GM03348 (cell line): ENCODE data around the gene LOXL4.

Experiments used
- DNase-seq: peaks from one replicate; pipeline ENCODE4 v3.0.0; 2012; ENCODE audit warnings: low spot score

Gene LOXL4

GRCh38 chr10:98295401-98295811 is 27.4 kb upstream of the LOXL4 start:
- peak; percentile 54 for DNase-seq

- DNase-seq, result no peak
Measured at GRCh38 chr10:98294270-98294627, 26.3 kb upstream of the LOXL4 start.

GRCh38 chr10:98293550-98294269 is 25.7 kb upstream of the LOXL4 start:
- DNase-seq, result peak; percentile 61

- DNase-seq, result no peak
Measured at GRCh38 chr10:98292971-98293370, 25.0 kb upstream of the LOXL4 start.

- DNase-seq, result no peak
Measured at GRCh38 chr10:98289802-98290209, 21.8 kb upstream of the LOXL4 start.

GRCh38 chr10:98287321-98287720 is 19.3 kb upstream of the LOXL4 start:
- no peak for DNase-seq

- DNase-seq, result no peak
Measured at GRCh38 chr10:98286419-98286818, 18.4 kb upstream of the LOXL4 start.

- DNase-seq, result no peak
Measured at GRCh38 chr10:98285416-98285815, 17.4 kb upstream of the LOXL4 start.

- DNase-seq, result no peak
Measured at GRCh38 chr10:98276311-98276710, 8.3 kb upstream of the LOXL4 start.

- no peak for DNase-seq
Measured at GRCh38 chr10:98274562-98274961, 6.6 kb upstream of the LOXL4 start.

- no peak for DNase-seq
Measured at GRCh38 chr10:98273057-98273850, 5.3 kb upstream of the LOXL4 start.

GRCh38 chr10:98272656-98273055 is 4.7 kb upstream of the LOXL4 start:
- DNase-seq, result no peak

- DNase-seq, result no peak
Measured at GRCh38 chr10:98272245-98272644, 4.3 kb upstream of the LOXL4 start.

GRCh38 chr10:98270786-98271185 is 2.8 kb upstream of the LOXL4 start:
- DNase-seq, result no peak

- no peak for DNase-seq
Measured at GRCh38 chr10:98270073-98270740, 2.2 kb upstream of the LOXL4 start.

GRCh38 chr10:98269435-98269912 is 1.5 kb upstream of the LOXL4 start:
- peak; percentile 96 for DNase-seq

- DNase-seq, result no peak
Measured at GRCh38 chr10:98268694-98269431, 869 bp upstream of the LOXL4 start.

GRCh38 chr10:98267069-98267893 is 713 bp downstream of the LOXL4 start:
- DNase-seq, result peak; percentile 64

GRCh38 chr10:98266647-98267046 is 1.3 kb downstream of the LOXL4 start:
- no peak for DNase-seq

- no peak for DNase-seq
Measured at GRCh38 chr10:98265403-98266378, 2.3 kb downstream of the LOXL4 start.
